SK-N-SH (cell line): ENCODE results near the gene TMEM132D. TPM values are rescaled to one million over a fixed set of nuclear protein-coding genes. Genes with fewer than 3 reads are reported as not detected.

ENCODE experiments used
- CTCF ChIA-PET: fragments of 300-600, 350-600 bp; formaldehyde crosslinking; extraction: SDS; loops from one replicate; lab custom pipeline; 2021; lab: Yijun Ruan, JAX
- POLR2A ChIA-PET: fragments of 350-600 bp; sonication (Branson Sonifier 250); formaldehyde crosslinking; extraction: SDS; loops from one replicate; lab custom pipeline; 2020; ENCODE audit warnings: antibody characterized with exemption, inconsistent platforms; lab: Yijun Ruan, JAX
- DNase-seq: peaks from one replicate; pipeline ENCODE4 v3.0.0; 2012
- H2AFZ ChIP-seq: fragments of 200-600 bp; sonication (generic); 2 replicates; pipeline ENCODE4 v1.8.1; 2016; ENCODE audit warnings: antibody characterized with exemption, mild to moderate bottlenecking, low read depth
- H3F3A ChIP-seq: fragments of 200-600 bp; sonication (generic); replicated peaks from 2 replicates; pipeline ENCODE3; 2016; ENCODE audit warnings: antibody characterized with exemption, mild to moderate bottlenecking; ENCODE audit not compliant: insufficient read depth
- H3K27ac ChIP-seq, 2 experiments: fragments of 200-500 bp in 1 of 2; fragments of 200-600 bp in 1 of 2; sonication (Bioruptor generic) in 1 of 2; sonication (generic), shearing (Covaris generic) in 1 of 2; 2 replicates each; pipeline versions ENCODE4 v1.5.1 to v1.6.1; 2014 to 2016; ENCODE audit warnings: low read depth in 2 of 2, inconsistent platforms in 1 of 2, low read length in 1 of 2, mild to moderate bottlenecking in 1 of 2, mixed read lengths in 1 of 2
- H3K27me3 ChIP-seq: fragments of 200-600 bp; sonication (generic), shearing (Covaris generic); 2 replicates; pipeline ENCODE4 v1.6.1; 2016; ENCODE audit warnings: mixed run types; ENCODE audit not compliant: insufficient read depth
- H3K36me3 ChIP-seq, 2 experiments: fragments of 200-500 bp in 1 of 2; fragments of 200-600 bp in 1 of 2; sonication (Bioruptor generic) in 1 of 2; sonication (generic) in 1 of 2; replicated peaks in 1 of 2; 2 replicates each; pipeline versions ENCODE3 to v1.5.1; 2014 to 2016; ENCODE audit warnings: low read length in 1 of 2, mild to moderate bottlenecking in 1 of 2; ENCODE audit not compliant: insufficient read depth in 2 of 2, control insufficient read depth in 1 of 2
- H3K4me1 ChIP-seq, 2 experiments: fragments of 200-500 bp in 1 of 2; fragments of 200-600 bp in 1 of 2; sonication (Bioruptor generic) in 1 of 2; sonication (generic), shearing (Covaris generic) in 1 of 2; 2 replicates each; pipeline versions ENCODE4 v1.5.1 to v1.6.1; 2014 to 2016; ENCODE audit warnings: low read depth in 1 of 2, low read length in 1 of 2, mixed run types in 1 of 2; ENCODE audit not compliant: insufficient read depth in 2 of 2, control insufficient read depth in 1 of 2
- H3K4me2 ChIP-seq: fragments of 200-600 bp; sonication (generic), shearing (Covaris generic); 2 replicates; pipeline ENCODE4 v1.6.1; 2017; ENCODE audit warnings: mixed run types
- H3K4me3 ChIP-seq, 2 experiments: fragments of 200-500 bp in 1 of 2; fragments of 200-600 bp in 1 of 2; sonication (Bioruptor generic) in 1 of 2; sonication (generic), shearing (Covaris generic) in 1 of 2; 2 replicates each; pipeline versions ENCODE4 v1.5.1 to v1.8.1; 2014 to 2016; ENCODE audit warnings: low read depth in 2 of 2, inconsistent platforms in 1 of 2, low read length in 1 of 2, mild to moderate bottlenecking in 1 of 2, mixed read lengths in 1 of 2, moderate library complexity in 1 of 2
- H3K79me2 ChIP-seq: fragments of 200-600 bp; sonication (generic); 2 replicates; pipeline ENCODE4 v1.8.1; 2017; ENCODE audit warnings: mild to moderate bottlenecking; ENCODE audit not compliant: insufficient read depth
- H3K9ac ChIP-seq: fragments of 200-600 bp; sonication (generic); 2 replicates; pipeline ENCODE4 v1.6.1; 2017; ENCODE audit warnings: mixed run types
- H3K9me2 ChIP-seq: fragments of 200-600 bp; sonication (generic); 2 replicates; pipeline ENCODE4 v1.6.1; 2017; ENCODE audit warnings: mixed run types
- H3K9me3 ChIP-seq: fragments of 200-600 bp; sonication (generic); 2 replicates; pipeline ENCODE4 v1.6.1; 2017; ENCODE audit warnings: mixed run types, mild to moderate bottlenecking, moderate library complexity
- H4K20me1 ChIP-seq: fragments of 200-600 bp; sonication (generic); 2 replicates; pipeline ENCODE4 v1.6.1; 2017; ENCODE audit warnings: mild to moderate bottlenecking, mixed run types; ENCODE audit not compliant: insufficient read depth
- CTCF ChIP-seq: fragments of 200-600 bp; sonication (generic); IDR thresholded peaks from 2 replicates; pipeline ENCODE4 v1.6.1; 2017; ENCODE audit warnings: antibody characterized with exemption, mild to moderate bottlenecking, moderate library complexity
- EZH2phosphoT487 ChIP-seq: fragments of 200-600 bp; sonication (generic); IDR thresholded peaks from 2 replicates; pipeline ENCODE4 v1.6.1; 2017; ENCODE audit warnings: low read depth, mixed run types, mild to moderate bottlenecking, antibody characterized with exemption, moderate library complexity, borderline replicate concordance
- FOSL2 ChIP-seq: IDR thresholded peaks from 2 replicates; pipeline ENCODE4 v1.4.0; 2012; ENCODE audit warnings: low read depth, mild to moderate bottlenecking, moderate library complexity, borderline replicate concordance
- GABPA ChIP-seq: IDR thresholded peaks from 2 replicates; pipeline ENCODE4 v1.4.0; 2012; ENCODE audit warnings: low read depth, mild to moderate bottlenecking
- MAX ChIP-seq: IDR thresholded peaks from 2 replicates; pipeline ENCODE4 v1.4.0; 2012; ENCODE audit warnings: low read depth
- POLR2AphosphoS5 ChIP-seq: IDR thresholded peaks from 2 replicates; pipeline ENCODE4 v1.6.1; 2012; ENCODE audit warnings: low read depth, low read length
- REST ChIP-seq: IDR thresholded peaks from 2 replicates; pipeline ENCODE4 v1.6.1; 2012; ENCODE audit warnings: mild to moderate bottlenecking, low read depth, low read length, moderate library complexity
- RFX5 ChIP-seq: IDR thresholded peaks from 2 replicates; pipeline ENCODE4 v1.6.1; 2012; ENCODE audit warnings: mild to moderate bottlenecking, improper control_type of control experiment, low read length
- TCF12 ChIP-seq: IDR thresholded peaks from 2 replicates; pipeline ENCODE4 v1.4.0; 2012
- TEAD4 ChIP-seq: IDR thresholded peaks from 2 replicates; pipeline ENCODE4 v1.4.0; 2012; ENCODE audit warnings: mild to moderate bottlenecking, borderline replicate concordance; ENCODE audit not compliant: insufficient read depth
- YY1 ChIP-seq: IDR thresholded peaks from 2 replicates; pipeline ENCODE4 v1.4.0; 2012; ENCODE audit warnings: low read depth, mild to moderate bottlenecking
- ZBTB33 ChIP-seq: IDR thresholded peaks from 2 replicates; pipeline ENCODE4 v1.4.0; 2012; ENCODE audit warnings: low read depth, borderline replicate concordance
- WGBS: methylation state at CpG from one replicate; pipeline ENCODE4 v1.1.6; 2017; ENCODE audit warnings: low lambda C conversion rate; 5-methylcytosine and 5-hydroxymethylcytosine counted together
- polyA plus RNA-seq, 3 experiments: library from polyadenylated mRNA; depleted of rRNA; stranded (reverse); fragments of >200 nt; gene quantifications; 2 replicates each; pipeline ENCODE4 v1.2.3, GENCODE V29; 2012

The TMEM132D gene
- polyA plus RNA-seq, 1 of the 3 experiments (the other 2 are of a cell fraction), result not detected

GRCh38 chr12:129152351-129153104, 751.3 kb downstream of the TMEM132D start:
- Histone ChIP-seq H3K9me3 (no peaks in the 10 kb centered on the region), H3K9ac (no peak overlapping the region)
- POLR2A ChIA-PET, result no interaction called here

More at GRCh38 chr12:129152351-129153104, 751.3 kb downstream of the TMEM132D start:
- Histone ChIP-seq H3K4me3 (no peak overlapping the region), H3K27ac (no peak overlapping the region), H4K20me1 (no peaks in the 10 kb centered on the region), H3K27me3 (no peaks in the 10 kb centered on the region), H3K36me3 (no peaks in the 10 kb centered on the region), H3F3A (no peaks in the 10 kb centered on the region), H3K79me2 (no peaks in the 10 kb centered on the region), H3K9me2 (no peaks in the 10 kb centered on the region), H2AFZ (no peak overlapping the region), H3K4me2 (no peak overlapping the region), H3K4me1 (no peaks in the 10 kb centered on the region)
- TF ChIP-seq RFX5 (no peak), EZH2phosphoT487 (no peak), CTCF (no peak), MAX (no peak), REST (no peak), POLR2AphosphoS5 (no peak), TEAD4 (no peak), FOSL2 (no peak), ZBTB33 (no peak), TCF12 (no peak), YY1 (no peak), GABPA (no peak)
- CTCF ChIA-PET, result no interaction called here
- DNase-seq, result no peak
- 29% methylated on average over 10 of the region's 10 CpGs for WGBS
